LHCN-M2 (cell line): ENCODE results near the gene ROBO2. TPM values are rescaled to one million over a fixed set of nuclear protein-coding genes. Genes with fewer than 3 reads are reported as not detected.

Experiments
- DNase-seq: peaks from one replicate; pipeline ENCODE4 v3.0.0-alpha.2; 2012; ENCODE audit warnings: low read depth
- total RNA-seq: library from RNA; depleted of rRNA; stranded (reverse); fragments of >200 nt; gene quantifications from 2 replicates; pipeline ENCODE4 v1.2.3, GENCODE V29; 2014

Gene ROBO2
- total RNA-seq, 1 experiment from 2014 or later = not detected

DNA sequence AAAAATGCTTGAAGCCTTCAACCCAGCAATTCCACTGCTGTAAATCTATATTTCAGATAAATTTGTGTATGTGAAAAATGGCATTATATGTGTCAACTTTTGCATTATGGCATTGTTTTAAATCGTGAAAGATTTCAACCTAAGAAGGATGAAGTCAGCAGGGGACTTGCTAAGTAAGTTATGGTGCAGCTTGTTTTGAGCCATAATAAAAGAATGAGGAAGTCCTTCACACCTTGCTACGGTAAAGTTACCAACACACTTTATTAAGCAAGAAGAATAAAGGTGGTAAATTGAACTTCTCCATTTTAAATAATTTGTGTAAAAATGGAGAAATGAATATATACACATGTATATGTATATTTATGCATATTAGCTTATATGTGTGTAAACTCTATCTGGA lies 371.4 kb downstream of the ROBO2 start:
- DNase-seq = no peak

DNA sequence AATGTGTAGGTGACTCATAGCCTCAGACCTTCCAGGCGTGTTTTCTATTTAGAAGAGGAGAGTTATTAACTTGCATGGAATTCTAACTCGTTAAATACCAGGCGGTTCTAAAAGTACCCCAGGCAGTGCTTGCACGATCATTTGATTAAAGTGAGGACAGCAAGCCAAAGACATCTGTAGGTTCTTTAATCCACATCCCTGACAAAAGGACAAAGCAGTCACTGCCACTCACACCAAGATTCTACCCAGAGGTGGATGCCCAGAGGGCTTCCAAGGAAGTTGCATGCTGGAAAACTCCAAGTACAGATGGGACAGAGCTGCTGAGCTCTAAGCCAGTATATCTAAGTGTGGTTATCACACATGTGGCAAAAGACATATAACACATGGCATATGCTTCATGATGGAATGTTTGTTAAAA lies 372.1 kb downstream of the ROBO2 start:
- DNase-seq = no peak

DNA sequence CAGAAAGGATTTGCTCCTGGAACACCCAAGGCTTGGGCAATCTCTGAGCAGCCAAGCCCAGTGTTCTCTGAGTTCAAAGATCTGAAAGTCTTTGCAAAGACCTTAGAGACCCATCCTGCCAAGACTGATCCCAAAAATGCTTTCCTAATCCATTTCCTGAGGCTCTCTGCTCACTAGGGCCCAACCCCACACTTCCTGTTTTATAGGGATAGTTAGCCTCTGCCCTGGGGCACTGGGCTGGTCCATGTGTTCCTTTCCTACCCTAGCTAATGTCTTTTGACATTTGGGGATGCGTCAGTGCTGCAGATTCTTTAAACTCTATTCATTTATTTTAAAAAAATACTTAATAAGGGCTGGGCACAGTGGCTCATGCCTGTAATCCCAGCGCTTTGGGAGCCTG lies 372.7 kb downstream of the ROBO2 start:
- DNase-seq = no peak

DNA sequence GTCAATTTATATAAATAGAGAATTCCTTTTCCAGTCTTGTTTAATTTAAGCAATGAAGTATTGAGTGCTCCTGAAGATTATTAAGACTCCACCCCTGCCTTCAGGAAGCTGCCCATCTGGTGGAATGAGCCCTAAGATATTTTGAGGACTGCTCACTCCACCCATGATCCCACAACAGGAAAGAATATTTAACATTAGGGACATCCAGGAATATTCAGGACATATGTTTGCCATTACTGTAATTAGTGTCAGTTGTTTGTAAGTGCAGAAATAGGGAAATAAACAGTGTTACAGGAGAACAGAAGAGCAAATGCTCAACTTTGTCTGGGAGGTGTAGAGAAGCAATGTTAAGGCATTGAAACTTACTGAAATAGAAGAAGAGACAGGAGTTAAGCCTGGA lies 375.0 kb downstream of the ROBO2 start:
- no peak for DNase-seq

DNA sequence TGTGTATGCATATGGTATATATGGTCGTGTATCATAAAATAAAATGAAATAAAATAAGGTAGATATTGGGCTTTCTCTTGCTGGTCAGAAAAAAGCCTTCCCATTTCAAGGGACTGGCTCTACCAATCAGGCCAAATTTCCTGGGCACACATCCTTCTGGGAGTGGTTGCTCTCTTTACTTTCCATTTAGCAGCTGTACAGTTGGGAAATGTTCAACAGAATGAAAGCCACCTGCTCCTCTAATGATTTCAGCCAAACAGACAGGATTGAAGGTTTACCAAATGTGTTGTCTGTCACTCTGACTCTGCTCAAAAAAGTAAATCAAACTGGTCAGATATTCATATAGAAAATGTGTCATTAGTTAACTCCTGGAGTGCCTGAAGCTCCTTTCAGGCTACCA lies 380.4 kb downstream of the ROBO2 start:
- no peak for DNase-seq

DNA sequence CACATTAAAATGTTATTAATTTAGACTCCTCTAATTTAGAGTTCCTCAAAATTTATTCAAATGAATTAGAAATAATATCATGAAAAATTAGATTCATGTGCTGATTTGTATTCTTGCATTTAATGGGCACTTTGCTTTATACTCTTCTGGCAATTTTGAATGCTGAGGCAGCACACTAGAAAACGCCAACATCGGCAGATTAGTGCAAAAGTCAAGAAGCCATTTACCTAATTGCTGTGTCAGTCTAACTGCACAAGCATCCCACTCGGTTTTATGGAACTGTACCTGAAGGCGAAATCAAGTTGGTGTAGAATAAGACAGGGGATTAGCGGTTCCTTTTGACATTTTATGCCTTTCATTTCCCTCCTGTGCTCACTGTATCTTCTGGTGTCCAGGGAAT lies 382.0 kb downstream of the ROBO2 start:
- no peak for DNase-seq

DNA sequence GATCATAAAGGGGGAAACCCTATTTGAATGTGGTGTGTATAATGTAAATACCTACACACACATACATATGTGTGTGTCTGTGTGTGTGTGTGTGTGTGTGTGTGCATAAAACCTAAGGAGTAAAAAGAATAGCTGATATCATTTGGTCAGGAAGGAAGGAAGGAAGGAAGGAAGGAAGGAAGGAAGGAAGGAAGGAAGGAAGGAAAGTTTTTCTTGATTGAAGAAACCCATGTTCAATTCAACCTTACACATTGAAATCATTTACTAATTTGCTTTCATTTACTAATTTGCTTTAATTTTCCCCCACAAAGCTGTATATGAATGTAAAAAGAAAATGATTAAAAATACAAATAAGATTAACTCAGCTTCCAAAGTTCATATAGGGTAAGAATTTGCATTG lies 386.6 kb downstream of the ROBO2 start:
- DNase-seq = no peak

DNA sequence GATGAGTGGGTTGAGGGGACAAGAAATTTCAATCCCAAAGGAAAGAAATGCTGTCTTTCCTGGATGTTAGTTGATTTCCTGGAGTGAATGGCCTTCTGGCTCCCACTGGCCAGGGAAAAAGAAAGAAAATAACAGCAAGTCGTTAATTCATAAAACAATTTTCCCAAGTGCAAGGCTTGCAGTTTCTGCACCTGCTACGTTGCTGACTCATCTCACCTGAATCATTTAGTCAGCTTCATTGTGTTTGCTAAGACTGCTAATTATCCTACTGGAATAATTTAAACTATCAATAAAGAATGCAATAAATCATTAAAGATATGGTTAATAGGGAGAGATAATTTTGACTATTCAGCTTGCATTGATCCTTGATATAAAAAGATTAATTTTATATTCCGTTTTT lies 387.6 kb downstream of the ROBO2 start:
- DNase-seq = no peak

DNA sequence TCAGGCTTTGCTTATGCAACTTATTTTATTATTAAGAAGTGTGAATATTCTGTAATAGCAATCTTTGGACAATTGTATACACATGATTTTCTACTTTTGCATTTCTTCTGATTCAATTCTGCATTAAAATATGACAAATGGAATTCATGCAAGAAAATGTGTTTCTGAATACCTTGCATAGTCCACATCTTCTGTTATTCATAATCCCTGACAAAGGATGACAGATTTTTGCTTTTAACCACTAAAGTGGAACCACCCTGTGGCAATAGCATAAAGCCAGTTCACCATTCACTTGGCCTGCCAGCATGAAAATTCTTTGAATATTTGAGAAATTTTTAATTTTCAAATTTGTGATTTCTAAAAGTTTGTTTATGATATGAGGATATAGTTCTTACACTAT lies 397.0 kb downstream of the ROBO2 start:
- DNase-seq = no peak

DNA sequence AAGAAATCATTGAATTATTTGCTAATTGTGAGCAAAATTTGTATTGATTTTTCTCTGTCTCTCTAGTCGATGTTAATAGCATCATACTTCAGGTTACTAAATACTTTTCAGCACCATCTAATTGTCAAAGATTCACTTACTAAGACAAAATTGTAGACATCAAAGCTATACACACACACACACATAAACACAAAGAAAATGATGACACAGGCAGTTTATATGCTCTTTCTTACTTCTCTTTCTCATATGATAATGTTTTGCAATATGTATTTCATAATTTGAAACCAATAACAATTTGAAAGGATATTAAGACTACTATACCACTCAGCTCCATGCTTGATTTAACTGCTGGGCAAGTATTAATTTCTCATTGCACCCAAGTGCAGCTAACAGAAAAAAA lies 406.2 kb downstream of the ROBO2 start:
- no peak for DNase-seq

DNA sequence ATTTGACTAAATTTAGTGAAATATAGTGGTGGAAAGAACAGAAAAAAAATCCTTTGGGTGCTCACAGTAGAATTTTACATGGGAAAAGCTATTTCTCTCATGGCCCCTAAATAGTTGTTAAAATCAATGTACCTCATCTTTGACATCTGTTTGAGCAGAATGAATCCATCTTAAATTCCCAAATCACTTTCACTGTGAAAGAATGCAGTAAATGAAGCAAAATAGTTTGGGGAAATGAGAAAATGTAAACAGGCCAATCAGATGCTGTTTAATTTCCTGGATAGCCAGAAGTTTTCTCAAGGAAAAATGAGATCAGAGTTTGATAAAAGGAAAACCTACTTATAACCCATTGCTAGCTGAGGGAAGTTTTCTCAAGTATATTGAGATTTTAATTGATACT lies 406.9 kb downstream of the ROBO2 start:
- no peak for DNase-seq

DNA sequence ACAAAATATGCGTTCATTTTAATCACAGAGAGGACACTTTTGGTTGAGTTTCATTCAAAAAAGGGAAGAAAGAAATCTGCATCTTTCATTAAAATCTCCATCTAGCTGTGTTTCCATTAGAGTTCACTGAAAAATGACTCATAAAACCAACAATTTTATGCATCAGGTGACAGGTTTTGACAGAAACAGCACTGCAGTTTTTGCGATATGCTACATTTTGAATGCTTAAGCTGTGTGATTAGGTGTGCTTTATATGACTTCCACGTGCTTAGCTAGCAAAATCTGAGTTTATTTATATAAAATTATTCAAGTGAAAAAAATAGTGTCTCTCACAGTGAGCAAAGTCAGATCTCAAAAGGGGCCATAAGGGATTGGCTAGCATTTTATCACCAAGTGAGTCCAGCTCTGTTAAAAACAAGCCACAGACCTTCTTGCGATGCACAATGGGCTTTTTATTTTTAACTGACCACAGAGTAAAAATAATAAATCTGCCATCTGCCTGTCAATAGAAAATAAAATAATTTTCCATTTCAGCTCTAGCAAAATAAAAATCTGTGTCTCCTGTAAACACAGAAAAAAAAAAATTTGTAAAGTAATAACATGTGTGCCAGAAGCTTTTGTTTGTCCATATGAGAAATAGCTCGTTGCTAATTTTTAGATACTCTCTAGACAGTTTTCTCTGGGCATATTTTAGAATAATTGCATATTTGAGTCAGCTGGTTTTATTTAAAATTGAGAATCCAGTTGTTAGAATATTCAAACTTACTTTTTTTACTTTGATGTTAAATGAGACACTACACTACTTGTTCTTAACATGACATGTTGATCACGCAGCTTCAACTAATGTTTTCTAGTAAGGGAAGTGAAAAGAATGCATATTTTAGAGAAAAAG lies 409.8 kb downstream of the ROBO2 start:
- DNase-seq = no peak

DNA sequence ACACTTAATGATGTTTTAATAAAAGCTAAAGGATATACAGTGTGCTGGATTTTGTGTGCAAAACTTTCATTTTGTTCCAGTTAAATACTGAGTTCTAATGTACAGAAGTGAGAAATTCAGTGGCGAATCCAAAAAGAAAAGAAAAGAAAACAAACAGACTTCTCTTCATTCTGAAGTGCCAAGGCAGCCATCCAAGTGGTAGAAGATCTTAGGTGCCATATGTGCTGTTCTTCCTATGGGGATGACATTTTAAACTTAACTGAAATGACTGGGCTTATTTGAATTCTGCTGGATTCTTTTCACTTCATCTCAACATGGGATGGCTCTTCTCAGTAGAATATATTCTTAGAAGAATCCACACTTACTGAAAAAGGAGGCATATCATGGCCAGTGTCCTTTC lies 416.5 kb downstream of the ROBO2 start:
- DNase-seq = no peak

DNA sequence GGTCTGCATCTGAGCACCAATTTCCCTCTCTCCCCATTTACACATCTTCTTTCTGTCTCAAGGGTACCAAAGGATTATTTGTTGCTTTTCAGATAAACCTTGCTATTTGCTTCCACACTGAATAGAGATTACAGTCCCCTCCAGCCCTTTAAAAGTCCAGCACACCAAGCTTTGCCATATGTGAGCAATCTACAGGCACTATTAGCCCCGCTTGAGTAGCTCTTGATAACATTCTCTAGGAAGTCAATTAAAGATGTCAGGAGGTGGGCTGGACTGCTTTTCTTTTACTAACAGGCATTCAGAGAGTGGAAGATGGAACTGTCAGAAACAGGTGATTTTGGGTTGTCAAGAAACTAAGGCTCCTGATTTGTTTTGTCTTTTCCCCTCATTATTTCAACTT lies 417.0 kb downstream of the ROBO2 start:
- DNase-seq = no peak

DNA sequence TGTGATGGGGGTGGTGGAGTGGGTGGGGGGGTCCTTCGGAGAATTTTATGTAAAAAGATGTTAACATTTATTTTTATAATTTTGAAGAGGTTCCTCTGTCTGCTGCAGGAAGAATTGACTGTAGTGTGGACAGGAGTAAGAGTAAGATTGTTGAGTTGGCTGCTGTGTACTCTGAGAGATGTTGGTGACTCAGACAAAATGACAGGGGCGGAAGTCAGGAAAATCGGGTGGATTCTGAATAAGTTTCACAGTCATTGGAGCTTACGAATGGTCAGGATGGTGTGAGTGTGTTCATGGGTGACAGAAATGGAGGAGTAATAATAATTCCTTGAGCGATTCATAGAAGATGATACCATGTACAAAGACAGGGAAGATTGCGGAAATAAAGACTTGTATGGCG lies 420.0 kb downstream of the ROBO2 start:
- no peak for DNase-seq

DNA sequence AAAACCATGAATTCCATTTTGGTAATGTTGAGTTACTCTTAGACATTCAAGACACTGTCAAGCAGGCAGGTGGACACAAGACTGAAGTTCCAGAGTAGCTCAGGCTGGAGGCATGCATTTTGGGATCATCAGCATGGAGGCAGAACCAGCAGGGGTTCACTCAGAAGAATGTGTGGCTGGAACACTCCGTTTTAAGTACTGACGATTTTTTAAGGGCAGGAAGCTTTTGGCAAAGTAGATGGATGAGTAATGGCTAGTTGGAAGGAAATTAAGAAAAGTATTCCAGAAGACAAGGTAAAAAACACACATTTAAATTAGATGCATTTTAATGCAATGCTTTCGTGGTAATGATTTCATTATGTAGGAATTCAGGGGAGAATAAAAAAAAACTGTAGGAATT lies 420.4 kb downstream of the ROBO2 start:
- DNase-seq = no peak

DNA sequence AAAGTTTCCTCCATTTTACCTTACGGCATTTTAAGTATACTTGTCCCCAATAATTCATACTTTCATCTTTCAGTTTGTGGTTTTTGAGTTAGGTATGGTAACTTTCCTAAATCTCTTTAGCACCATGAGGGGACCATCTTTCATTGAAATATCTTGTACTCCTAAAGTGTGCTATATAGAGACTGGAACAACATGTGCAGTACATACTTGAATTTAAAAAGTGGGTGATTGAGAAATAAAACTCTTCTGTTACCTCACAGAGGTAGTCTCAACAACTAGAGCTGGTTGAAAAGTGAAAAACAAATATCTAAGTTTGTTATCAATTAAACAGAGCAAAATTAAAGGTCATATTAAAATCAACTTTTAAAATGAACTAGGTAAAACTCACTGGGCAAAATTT lies 423.1 kb downstream of the ROBO2 start:
- no peak for DNase-seq

DNA sequence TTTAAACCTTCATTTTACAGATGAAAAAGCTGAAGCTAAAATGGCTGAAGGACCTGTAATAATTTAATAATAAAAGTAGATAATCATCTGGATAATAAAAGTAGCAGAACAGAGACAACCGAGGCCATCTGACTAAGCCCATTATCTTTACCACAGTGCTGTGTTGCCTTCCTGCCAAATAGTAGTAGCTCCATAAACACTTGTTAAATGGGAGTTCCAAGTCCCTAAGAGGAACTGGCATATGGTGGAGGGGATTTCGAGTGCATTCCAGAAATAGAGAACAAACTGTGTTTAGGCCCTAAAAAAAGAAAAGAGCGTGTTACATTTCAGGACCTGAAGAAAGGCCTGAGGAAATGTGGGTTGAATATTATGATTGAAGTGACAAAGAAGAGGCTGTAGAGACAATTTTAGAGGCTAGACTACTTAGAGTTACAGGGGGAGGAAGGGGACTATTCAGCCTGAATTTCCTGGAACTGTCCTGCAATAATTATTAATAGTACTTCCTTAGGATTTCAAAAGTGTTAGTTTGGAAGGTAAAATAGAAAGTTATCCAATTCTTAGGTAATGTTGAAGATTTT lies 424.3 kb downstream of the ROBO2 start:
- DNase-seq = no peak

DNA sequence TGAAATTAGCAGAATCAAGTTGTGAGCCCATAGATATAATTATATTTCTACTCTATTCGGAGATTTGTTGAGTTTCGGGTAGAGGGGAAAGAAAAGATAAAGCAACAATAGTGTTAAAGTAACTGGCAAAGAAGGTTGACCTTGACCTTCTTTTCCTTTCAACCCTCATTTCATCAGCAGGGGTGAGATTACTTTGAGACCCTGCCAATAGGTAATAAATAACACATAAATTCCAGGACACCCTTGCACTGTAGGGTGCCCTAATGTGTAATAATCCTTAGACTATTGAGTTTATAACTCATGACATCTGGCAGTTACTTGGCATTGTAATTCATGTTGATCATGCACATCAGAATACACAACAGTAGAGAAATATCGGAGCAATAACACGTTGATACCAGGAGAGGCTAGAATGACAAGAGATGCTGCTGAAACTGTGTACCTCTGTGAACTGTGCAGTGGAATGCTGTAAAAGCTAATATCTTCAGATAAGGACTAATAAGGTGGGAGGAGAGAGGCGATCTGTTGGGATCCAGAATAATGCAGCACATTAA lies 426.7 kb downstream of the ROBO2 start:
- DNase-seq = no peak

DNA sequence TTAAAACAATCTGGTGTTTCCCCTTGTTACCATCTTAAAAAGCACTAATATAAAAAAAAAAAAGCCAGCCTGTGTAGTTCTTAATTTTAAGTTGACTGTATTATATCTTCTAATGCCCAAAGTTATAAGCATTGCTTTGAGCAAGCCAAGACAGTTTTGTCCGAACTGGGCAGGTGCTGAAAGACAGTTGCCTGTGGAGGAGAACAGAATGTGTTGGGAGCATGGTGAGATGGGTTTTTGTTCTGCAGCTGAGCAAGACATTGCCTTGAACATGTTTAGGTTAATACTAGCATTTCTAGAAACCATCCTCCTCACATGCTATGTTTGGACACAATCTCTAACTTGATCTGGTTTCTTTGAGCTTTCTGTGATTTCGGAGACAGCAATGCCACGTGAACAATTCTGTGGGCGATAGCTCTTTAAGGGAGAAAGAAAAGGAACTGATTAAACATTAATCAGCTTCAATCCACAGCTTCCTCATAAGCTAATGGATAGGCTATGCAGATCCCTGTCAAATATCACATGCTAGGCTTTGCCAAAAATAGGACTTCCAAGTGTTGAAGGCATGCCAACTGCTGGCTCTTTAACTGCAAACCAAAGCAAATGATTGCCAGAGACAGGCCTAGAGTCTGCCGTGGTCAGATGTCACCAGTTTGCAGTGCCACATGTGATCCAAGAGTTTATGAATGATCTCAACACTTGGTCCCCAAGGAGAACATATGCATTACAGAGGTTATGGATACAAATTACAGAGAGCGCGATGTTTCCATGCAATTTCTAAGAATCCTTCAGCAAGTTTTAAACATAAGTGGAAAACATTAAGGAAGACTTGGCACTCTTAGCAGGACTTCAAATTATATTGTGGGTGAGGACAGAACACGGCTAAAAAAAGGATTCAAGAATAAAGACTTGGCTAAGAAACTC lies 428.1 kb downstream of the ROBO2 start:
- no peak for DNase-seq

DNA sequence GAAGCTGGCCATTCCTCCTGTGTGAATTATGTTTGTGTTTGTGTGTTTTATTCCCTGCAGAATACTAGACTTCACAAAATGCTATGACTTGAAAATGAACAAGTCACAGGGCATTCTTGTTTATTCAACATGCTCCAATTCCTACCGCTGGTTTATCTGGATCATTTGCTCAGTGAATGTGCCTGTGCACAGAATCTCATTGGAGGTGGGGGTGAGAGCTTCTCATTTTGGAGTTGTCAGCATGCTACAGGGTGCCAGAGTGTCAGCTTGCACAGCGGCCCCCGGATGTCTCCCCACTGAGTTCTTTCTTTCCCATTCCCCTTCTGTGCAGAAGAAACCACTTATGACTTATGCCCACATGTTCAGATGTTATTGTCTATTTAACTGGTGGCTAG lies 428.7 kb downstream of the ROBO2 start:
- no peak for DNase-seq

DNA sequence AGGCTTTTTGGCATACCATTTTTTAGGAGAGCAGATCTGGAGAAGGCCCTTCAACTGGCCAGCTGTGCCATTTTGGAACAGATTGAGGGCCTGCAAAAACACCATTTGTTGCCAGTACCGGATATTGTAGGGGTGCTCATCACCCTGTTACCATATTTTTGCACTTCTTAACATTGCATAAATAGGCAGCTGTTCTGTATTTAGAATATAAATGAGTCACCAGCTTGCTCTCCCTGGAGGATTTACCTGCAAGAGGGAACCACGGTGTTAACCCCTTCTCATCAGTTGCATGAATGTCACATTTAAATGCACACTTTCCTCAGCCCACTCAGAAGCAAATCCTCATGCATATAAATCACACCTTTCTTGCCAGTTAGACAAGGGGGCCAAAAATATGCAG lies 435.6 kb downstream of the ROBO2 start:
- no peak for DNase-seq
